WTC11 (cell line): ENCODE results near the gene MPND. TPM values are rescaled to one million over a fixed set of nuclear protein-coding genes. Genes with fewer than 3 reads are reported as not detected.

Experiments used
- ATAC-seq: fragments of 200-7000 bp; cut with Tn5 transposase; 2 replicates; pipeline ENCODE4 v1.10.0; 2021; ENCODE audit warnings: mild to moderate bottlenecking, moderate library complexity
- CTCF ChIA-PET: fragments of 300-600 bp; sonication (Branson Sonifier 250); formaldehyde crosslinking; loops from one replicate; lab custom pipeline; 2021; ENCODE audit warnings: antibody characterized with exemption; lab: Charles Lee
- POLR2A ChIA-PET: fragments of 350-600 bp; sonication (Branson Sonifier 250); formaldehyde crosslinking; loops from one replicate; lab custom pipeline; 2021; ENCODE audit warnings: antibody characterized with exemption; lab: Charles Lee
- DNase-seq: peaks from one replicate; pipeline ENCODE4 v3.0.0; 2021; ENCODE audit warnings: low spot score
- H3K27ac Mint-ChIP-seq: 2 replicates; pipeline ENCODE4 v1.8.0; 2021; ENCODE audit warnings: mixed read lengths
- H3K27me3 Mint-ChIP-seq: 2 replicates; pipeline ENCODE4 v1.8.0; 2021; ENCODE audit warnings: low read depth, mild to moderate bottlenecking, moderate library complexity, mixed read lengths
- H3K36me3 Mint-ChIP-seq: 2 replicates; pipeline ENCODE4 v1.8.0; 2021; ENCODE audit warnings: mixed read lengths
- H3K4me1 Mint-ChIP-seq: 2 replicates; pipeline ENCODE4 v1.8.0; 2022; ENCODE audit warnings: mixed read lengths
- H3K4me3 Mint-ChIP-seq: 2 replicates; pipeline ENCODE4 v1.8.0; 2021; ENCODE audit warnings: mild to moderate bottlenecking, moderate library complexity, mixed read lengths
- H3K9me3 Mint-ChIP-seq: 2 replicates; pipeline ENCODE4 v1.8.0; 2021; ENCODE audit warnings: mixed read lengths
- EMX1 ChIP-seq: fragments of 250-450 bp; sonication (Bioruptor Pico); IDR thresholded peaks from 2 replicates; pipeline ENCODE4 v1.8.0; 2021; ENCODE audit warnings: mild to moderate bottlenecking
- FOXK1 ChIP-seq: sonication (generic); formaldehyde crosslinking; IDR thresholded peaks from 2 replicates; pipeline ENCODE4 v1.8.0; 2022; ENCODE audit warnings: mild to moderate bottlenecking, moderate library complexity, missing genetic modification reagents
- GTF2I ChIP-seq: fragments of 250-450 bp; sonication (Bioruptor Pico); conservative IDR thresholded peaks from 2 replicates; pipeline ENCODE4 v1.4.0; 2021; ENCODE audit warnings: mild to moderate bottlenecking
- MXD4 ChIP-seq: fragments of 250-450 bp; sonication (Bioruptor Pico); IDR thresholded peaks from 2 replicates; pipeline ENCODE4 v1.8.0; 2021; ENCODE audit warnings: mild to moderate bottlenecking, moderate library complexity, borderline replicate concordance
- NFATC4 ChIP-seq: fragments of 250-450 bp; sonication (Bioruptor Pico); IDR thresholded peaks from 2 replicates; pipeline ENCODE4 v1.9.0; 2021; ENCODE audit warnings: mild to moderate bottlenecking
- NFE2L1 ChIP-seq: sonication (generic); formaldehyde crosslinking; IDR thresholded peaks from 2 replicates; pipeline ENCODE4 v1.8.1; 2023; ENCODE audit warnings: missing genetic modification reagents
- ZNF232 ChIP-seq: sonication (generic); formaldehyde crosslinking; IDR thresholded peaks from 2 replicates; pipeline ENCODE4 v1.8.0; 2022; ENCODE audit warnings: mild to moderate bottlenecking, missing genetic modification reagents
- ZNF396 ChIP-seq: fragments of 250-450 bp; sonication (Bioruptor Pico); IDR thresholded peaks from 2 replicates; pipeline ENCODE4 v1.8.0; 2021; ENCODE audit warnings: mild to moderate bottlenecking, moderate library complexity, borderline replicate concordance
- total RNA-seq: library from RNA; stranded (reverse); gene quantifications from 3 replicates; pipeline ENCODE4 v1.2.3, GENCODE V29; 2021
- TF ChIP-seq, protein P1 (sequence below): sonication (generic); formaldehyde crosslinking; IDR thresholded peaks from 2 replicates; pipeline ENCODE4 v1.8.0; 2022; ENCODE audit warnings: mild to moderate bottlenecking, missing genetic modification reagents
- TF ChIP-seq, protein P2 (sequence below): sonication (generic); formaldehyde crosslinking; IDR thresholded peaks from 2 replicates; pipeline ENCODE4 v1.8.1; 2023; ENCODE audit warnings: mild to moderate bottlenecking, moderate library complexity, missing genetic modification reagents
- TF ChIP-seq, protein P3 (sequence below): sonication (generic); formaldehyde crosslinking; IDR thresholded peaks from 2 replicates; pipeline ENCODE4 v1.8.1; 2022; ENCODE audit warnings: missing genetic modification reagents, borderline replicate concordance
- TF ChIP-seq, protein P4 (sequence below): sonication (generic); formaldehyde crosslinking; IDR thresholded peaks from 2 replicates; pipeline ENCODE4 v1.8.0; 2022; ENCODE audit warnings: mild to moderate bottlenecking, missing genetic modification reagents
- TF ChIP-seq, protein P5 (sequence below): fragments of 250-450 bp; sonication (Bioruptor Pico); IDR thresholded peaks from 2 replicates; pipeline ENCODE4 v1.9.0; 2021; ENCODE audit warnings: moderate library complexity, mild to moderate bottlenecking, inconsistent platforms, borderline replicate concordance
- TF ChIP-seq, protein P6 (sequence below): sonication (generic); formaldehyde crosslinking; conservative IDR thresholded peaks from 2 replicates; pipeline ENCODE4 v1.8.1; 2022; ENCODE audit warnings: mild to moderate bottlenecking, missing genetic modification reagents
- TF ChIP-seq, protein P7 (sequence below): sonication (generic); formaldehyde crosslinking; IDR thresholded peaks from 2 replicates; pipeline ENCODE4 v1.8.1; 2022; ENCODE audit warnings: mild to moderate bottlenecking, missing genetic modification reagents, moderate library complexity, borderline replicate concordance
- TF ChIP-seq, protein P8 (sequence below): sonication (generic); formaldehyde crosslinking; IDR thresholded peaks from 2 replicates; pipeline ENCODE4 v1.8.1; 2022; ENCODE audit warnings: mild to moderate bottlenecking, moderate library complexity, missing genetic modification reagents

Gene MPND
- total RNA-seq, 1 experiment from 2014 or later: 28.3 TPM

DNA sequence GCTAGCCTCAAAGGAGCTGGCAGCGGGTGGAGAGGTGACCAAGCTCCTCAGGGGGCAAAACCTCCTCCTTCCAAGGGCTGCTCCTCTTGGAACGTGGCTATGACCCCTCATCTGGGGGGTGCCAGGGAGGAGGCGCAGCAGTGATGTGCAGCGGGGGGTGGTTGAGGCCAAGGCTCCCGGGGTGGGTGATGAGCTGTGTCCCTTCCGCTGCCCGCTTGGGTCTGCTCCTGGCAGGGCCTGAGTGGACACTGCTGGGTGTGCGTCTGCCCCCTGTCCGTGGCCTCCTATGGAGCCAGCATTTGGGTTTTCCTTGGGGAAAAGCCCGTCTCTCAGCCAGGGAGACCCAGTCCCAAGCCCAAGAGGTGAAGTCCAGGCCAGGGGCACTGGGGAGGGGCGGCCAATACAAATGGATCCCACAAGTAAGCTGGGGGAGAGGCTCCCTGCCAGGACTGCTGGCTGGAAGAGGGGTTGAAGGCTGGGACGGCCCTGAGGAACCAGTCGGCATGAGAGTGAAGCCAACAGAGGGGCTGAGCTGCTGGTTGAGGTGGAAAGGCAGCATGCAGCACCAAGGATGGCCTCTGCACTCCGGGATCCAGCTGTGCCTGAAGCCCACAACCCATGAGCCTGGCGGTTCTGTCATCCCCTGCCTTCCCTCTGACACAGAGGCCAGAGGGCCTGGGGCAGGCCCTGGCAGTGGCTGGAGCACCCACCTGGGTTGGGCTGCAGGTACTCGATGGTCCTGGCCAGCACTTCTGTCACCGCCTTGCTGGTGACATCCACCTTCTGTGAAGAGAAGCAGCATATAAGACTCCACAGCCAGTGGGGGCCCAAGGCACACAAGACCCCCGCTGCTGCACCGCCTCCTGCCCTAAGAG lies 22.7 kb downstream of the MPND start (continued):
- TF ChIP-seq, protein P1, sequence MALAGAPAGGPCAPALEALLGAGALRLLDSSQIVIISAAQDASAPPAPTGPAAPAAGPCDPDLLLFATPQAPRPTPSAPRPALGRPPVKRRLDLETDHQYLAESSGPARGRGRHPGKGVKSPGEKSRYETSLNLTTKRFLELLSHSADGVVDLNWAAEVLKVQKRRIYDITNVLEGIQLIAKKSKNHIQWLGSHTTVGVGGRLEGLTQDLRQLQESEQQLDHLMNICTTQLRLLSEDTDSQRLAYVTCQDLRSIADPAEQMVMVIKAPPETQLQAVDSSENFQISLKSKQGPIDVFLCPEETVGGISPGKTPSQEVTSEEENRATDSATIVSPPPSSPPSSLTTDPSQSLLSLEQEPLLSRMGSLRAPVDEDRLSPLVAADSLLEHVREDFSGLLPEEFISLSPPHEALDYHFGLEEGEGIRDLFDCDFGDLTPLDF (CRISPR knock-in tag): no peak
- TF ChIP-seq, protein P2, sequence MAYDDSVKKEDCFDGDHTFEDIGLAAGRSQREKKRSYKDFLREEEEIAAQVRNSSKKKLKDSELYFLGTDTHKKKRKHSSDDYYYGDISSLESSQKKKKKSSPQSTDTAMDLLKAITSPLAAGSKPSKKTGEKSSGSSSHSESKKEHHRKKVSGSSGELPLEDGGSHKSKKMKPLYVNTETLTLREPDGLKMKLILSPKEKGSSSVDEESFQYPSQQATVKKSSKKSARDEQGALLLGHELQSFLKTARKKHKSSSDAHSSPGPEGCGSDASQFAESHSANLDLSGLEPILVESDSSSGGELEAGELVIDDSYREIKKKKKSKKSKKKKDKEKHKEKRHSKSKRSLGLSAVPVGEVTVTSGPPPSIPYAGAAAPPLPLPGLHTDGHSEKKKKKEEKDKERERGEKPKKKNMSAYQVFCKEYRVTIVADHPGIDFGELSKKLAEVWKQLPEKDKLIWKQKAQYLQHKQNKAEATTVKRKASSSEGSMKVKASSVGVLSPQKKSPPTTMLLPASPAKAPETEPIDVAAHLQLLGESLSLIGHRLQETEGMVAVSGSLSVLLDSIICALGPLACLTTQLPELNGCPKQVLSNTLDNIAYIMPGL (CRISPR knock-in tag): no peak

DNA sequence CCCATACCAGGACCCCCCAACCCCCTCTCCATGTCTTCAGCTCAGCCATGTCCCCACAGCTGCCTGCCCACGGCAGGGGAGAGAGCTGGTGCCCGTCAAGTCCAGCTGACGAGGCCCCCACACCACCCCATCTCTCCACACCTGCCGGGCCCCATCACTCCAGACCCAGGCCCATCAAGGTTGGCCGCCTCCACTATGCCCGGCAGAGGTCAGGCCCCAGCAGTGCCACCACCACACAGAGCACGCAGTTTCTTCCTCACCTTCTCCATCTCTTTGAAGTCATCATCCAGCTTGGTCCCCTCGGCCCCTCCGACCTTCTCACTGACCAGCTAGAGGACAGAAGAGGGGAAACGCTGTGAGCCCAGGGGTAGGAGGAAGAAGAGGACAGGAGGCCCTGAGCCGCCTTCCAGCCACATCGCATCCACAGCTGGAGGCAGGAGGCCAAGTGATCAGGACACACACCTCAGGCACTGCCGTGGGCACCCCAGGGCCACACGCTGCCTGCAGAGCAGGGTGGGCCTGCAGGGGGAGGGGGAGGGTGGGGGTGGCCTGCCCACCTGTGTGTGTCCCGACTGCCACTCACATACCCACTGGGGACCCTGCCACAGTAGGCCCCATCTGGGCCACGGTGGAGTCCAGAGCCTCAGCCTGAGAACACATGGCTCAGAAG lies 23.4 kb downstream of the MPND start:
- H3K36me3 Mint-ChIP-seq: peaks cover 3% of the 10 kb centered on the region; the same call in 1 of the 2 replicates
- ChIA-PET CTCF (interaction anchor here (0.8 to 6.0 kb wide), 5 partner anchors 9 to 158 kb away, joined by 3 to 37 read pairs (median 7); no protein-coding TSS in a partner anchor), POLR2A (no interaction called here)
- H3K9me3 Mint-ChIP-seq: no peaks in the 10 kb centered on the region
- no peaks in the 10 kb centered on the region for H3K27me3 Mint-ChIP-seq
- TF ChIP-seq NFATC4 (CRISPR knock-in tag): no peak
- TF ChIP-seq, protein P3, sequence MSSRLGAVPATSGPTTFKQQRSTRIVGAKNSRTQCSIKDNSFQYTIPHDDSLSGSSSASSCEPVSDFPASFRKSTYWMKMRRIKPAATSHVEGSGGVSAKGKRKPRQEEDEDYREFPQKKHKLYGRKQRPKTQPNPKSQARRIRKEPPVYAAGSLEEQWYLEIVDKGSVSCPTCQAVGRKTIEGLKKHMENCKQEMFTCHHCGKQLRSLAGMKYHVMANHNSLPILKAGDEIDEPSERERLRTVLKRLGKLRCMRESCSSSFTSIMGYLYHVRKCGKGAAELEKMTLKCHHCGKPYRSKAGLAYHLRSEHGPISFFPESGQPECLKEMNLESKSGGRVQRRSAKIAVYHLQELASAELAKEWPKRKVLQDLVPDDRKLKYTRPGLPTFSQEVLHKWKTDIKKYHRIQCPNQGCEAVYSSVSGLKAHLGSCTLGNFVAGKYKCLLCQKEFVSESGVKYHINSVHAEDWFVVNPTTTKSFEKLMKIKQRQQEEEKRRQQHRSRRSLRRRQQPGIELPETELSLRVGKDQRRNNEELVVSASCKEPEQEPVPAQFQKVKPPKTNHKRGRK (CRISPR knock-in tag): no peak
- TF ChIP-seq FOXK1: no peak
- no peak for TF ChIP-seq MXD4 (CRISPR knock-in tag)
- TF ChIP-seq, protein P4, sequence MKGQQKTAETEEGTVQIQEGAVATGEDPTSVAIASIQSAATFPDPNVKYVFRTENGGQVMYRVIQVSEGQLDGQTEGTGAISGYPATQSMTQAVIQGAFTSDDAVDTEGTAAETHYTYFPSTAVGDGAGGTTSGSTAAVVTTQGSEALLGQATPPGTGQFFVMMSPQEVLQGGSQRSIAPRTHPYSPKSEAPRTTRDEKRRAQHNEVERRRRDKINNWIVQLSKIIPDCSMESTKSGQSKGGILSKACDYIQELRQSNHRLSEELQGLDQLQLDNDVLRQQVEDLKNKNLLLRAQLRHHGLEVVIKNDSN (CRISPR knock-in tag): no peak
- TF ChIP-seq, protein P5, sequence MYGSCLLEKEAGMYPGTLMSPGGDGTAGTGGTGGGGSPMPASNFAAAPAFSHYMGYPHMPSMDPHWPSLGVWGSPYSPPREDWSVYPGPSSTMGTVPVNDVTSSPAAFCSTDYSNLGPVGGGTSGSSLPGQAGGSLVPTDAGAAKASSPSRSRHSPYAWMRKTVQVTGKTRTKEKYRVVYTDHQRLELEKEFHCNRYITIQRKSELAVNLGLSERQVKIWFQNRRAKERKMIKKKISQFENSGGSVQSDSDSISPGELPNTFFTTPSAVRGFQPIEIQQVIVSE (CRISPR knock-in tag): no peak
- TF ChIP-seq, protein P6, sequence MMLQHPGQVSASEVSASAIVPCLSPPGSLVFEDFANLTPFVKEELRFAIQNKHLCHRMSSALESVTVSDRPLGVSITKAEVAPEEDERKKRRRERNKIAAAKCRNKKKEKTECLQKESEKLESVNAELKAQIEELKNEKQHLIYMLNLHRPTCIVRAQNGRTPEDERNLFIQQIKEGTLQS: no peak
- TF ChIP-seq, protein P7, sequence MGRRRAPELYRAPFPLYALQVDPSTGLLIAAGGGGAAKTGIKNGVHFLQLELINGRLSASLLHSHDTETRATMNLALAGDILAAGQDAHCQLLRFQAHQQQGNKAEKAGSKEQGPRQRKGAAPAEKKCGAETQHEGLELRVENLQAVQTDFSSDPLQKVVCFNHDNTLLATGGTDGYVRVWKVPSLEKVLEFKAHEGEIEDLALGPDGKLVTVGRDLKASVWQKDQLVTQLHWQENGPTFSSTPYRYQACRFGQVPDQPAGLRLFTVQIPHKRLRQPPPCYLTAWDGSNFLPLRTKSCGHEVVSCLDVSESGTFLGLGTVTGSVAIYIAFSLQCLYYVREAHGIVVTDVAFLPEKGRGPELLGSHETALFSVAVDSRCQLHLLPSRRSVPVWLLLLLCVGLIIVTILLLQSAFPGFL (CRISPR knock-in tag): no peak
- TF ChIP-seq, protein P8, sequence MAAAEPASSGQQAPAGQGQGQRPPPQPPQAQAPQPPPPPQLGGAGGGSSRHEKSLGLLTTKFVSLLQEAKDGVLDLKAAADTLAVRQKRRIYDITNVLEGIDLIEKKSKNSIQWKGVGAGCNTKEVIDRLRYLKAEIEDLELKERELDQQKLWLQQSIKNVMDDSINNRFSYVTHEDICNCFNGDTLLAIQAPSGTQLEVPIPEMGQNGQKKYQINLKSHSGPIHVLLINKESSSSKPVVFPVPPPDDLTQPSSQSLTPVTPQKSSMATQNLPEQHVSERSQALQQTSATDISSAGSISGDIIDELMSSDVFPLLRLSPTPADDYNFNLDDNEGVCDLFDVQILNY (CRISPR knock-in tag): no peak
- no peak for TF ChIP-seq NFE2L1
- TF ChIP-seq EMX1 (CRISPR knock-in tag): no peak
- TF ChIP-seq ZNF396 (CRISPR knock-in tag): no peak
- TF ChIP-seq ZNF232: no peak
- TF ChIP-seq GTF2I (CRISPR knock-in tag): no peak
- no peak overlapping the region for H3K4me3 Mint-ChIP-seq
- H3K4me1 Mint-ChIP-seq: peaks cover 15% of the 10 kb centered on the region
- H3K27ac Mint-ChIP-seq: no peak overlapping the region
- no peak for DNase-seq
- no peak for ATAC-seq
